ENCODE results near the gene ZMIZ1.

ZMIZ1 gene

GRCh38 chr10:79150444-79150754 is 81.6 kb downstream of the ZMIZ1 start:
- no peak for DNase-seq (ENCODE audit: low spot score)

GRCh38 chr10:79152423-79152817 is 83.7 kb downstream of the ZMIZ1 start:
- DNase-seq (ENCODE audit: low spot score), result no peak

DNA sequence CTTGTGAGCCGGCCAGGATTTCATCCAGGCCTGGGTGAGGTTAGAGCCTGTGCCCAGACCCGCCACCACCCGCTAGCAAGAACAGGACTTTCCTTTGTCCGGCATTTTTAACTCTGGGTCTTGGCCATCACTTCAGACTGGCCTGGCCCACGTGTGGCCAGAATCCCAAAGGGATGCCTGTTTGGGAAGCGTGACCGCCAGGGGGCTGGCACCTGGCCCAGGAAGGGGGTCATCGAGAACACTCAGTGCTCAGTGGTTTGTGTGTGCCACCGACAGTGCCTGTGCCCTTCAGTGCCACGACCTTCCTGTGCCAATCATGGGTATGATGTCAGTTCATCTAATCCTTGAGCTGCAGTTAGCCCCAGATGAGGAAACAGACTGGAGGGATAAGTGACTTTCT is 85.0 kb downstream of the ZMIZ1 start:
- peak; percentile 55 for DNase-seq (ENCODE audit: low spot score)

GRCh38 chr10:79155301-79156081 is 86.7 kb downstream of the ZMIZ1 start:
- DNase-seq (ENCODE audit: low spot score), result no peak

DNA sequence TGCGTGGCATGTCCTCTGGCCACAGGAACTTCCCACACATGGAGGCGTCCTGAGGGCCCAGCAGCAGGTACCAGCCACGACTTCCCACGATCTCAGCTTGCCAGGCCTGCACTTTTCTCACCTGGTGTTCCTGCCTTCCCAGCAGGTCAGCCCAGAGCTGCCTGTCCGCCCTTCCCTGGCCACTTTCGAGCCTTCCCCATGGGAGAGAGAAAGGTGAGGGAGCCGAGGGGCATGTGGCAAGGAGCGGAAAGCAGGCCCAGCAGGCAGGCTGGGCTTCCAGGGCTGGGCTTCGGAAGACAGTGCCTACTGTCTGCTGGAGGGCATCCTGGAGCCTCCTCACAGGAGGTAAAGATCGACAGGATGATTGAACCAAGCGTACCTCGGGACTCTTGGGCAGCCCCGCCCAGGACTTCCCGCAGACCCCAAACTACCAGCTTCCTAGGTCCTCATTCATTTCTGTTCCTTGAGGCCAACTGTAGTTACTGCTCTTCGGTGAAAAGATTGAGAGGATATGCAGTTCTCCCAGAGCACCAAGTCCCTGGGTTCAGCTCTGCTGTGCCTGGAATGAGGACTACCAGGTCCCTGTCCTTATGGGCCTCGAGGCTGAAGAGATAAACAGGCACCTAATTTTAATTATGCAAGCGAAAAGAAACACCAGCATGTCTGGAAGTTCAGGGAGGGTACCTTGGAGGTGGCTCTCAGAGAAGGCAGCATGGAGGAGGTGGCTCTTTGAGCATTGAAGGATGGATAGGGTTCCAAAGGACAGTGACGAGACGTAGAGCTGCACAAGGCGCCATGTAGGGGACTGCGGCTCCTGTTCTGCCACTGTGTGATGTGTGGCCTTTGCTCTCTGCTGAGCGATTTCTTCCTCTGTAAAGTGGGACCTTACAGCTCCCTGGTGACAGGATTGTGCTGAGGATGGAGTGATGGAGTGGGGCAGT is 87.8 kb downstream of the ZMIZ1 start:
- DNase-seq (ENCODE audit: low spot score), result no peak

GRCh38 chr10:79158004-79158340 is 89.2 kb downstream of the ZMIZ1 start:
- no peak for DNase-seq (ENCODE audit: low spot score)

- DNase-seq (ENCODE audit: low spot score), result no peak
Observed at GRCh38 chr10:79158402-79159097, 89.8 kb downstream of the ZMIZ1 start.

GRCh38 chr10:79159141-79159651 is 90.4 kb downstream of the ZMIZ1 start:
- no peak for DNase-seq (ENCODE audit: low spot score)

DNA sequence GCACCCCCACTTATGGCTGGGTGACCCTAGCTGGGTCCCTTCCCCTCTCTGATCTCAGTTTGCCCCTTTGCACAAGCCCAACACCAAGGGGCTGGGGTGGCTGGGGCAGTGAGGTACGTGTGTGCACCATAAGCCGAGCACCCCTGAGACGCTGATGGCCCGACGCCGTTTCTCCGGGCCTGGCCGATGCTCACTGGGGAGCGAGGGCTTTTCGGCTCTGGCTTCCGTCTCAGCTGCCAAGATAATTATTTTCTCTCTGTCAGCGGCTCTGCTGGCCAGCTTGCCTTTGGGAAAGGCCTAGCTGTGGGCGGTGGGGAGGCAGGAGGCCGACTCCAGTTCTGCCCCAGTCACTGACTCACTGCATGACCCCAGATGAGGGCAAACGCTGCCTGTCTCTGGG is 91.0 kb downstream of the ZMIZ1 start:
- no peak for DNase-seq (ENCODE audit: low spot score)

- DNase-seq (ENCODE audit: low spot score), result no peak
Observed at GRCh38 chr10:79160191-79160590, 91.4 kb downstream of the ZMIZ1 start.

GRCh38 chr10:79161557-79161956 is 92.8 kb downstream of the ZMIZ1 start:
- DNase-seq (ENCODE audit: low spot score), result no peak

GRCh38 chr10:79162022-79162421 is 93.3 kb downstream of the ZMIZ1 start:
- DNase-seq (ENCODE audit: low spot score), result no peak

GRCh38 chr10:79162861-79163665 is 94.3 kb downstream of the ZMIZ1 start:
- DNase-seq (ENCODE audit: low spot score), result no peak

DNA sequence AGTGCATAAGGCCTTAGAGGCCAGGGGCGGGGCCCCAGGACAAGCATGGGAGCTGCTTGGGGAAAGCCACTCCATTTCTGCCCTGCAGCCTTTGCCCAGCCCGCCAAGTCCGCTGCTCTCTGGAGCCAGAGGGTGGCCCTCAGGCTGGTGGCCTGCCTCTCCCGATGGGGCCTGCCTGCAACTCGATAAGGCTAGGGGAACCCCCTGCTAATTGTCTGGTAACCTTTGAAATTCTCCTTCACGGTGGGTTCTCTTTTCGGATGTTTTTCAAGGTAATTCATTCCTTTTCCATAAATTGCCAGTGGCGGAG is 94.9 kb downstream of the ZMIZ1 start:
- no peak for DNase-seq (ENCODE audit: low spot score)

DNA sequence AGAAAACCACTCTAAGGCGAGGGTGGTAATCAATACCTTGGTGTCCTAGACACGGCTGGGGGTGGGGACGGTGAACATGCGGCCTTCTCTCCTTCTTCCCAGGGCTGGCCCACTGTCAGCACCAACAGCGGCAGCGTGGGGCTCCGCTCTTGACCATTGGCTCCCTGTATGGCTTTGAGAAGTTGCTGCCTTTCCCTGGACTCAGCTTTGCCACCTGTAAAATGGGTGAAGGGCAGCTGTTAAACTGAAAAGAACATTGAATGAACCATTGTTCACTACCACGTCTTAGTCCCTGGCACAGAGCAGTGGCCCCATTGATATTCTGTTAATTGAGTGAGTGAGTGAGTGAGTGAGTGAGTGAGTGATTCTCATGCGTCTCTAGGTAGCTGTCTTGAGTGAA is 95.3 kb downstream of the ZMIZ1 start:
- DNase-seq (ENCODE audit: low spot score), result no peak

DNA sequence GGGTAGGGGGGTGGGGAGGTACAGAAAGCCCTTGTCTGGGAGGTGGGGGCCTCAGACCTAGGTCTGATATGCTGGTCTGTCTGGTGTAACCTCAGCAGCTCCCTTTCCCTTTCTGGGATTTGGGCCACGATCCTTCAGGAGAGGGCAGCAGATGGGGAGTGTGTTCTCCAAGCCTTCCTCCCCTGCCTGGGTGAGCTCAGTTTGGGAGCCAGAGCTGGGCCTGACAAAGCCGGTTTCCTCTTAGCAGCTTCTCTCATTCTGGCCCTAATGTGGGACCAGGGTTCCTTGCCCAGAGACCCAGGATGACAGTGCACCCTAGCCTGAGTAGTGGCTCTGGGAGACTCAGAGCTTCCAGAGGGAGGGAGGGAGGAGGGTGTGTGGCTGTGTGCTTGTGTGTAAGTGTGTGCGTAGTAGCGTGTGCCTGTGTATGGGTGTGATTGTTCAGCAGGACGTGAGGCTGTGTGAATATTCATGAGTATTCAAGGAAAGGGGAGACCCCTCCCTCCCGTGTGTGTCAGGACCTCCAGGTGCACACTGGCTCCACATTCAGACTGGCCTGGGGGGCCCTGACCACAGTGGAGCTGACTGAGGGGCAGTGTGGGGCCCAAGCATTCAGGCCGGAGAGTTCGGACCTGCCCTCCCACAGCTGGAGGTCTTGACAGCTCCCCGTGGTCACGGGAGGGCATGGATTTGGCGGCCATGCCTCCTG is 96.5 kb downstream of the ZMIZ1 start:
- DNase-seq (ENCODE audit: low spot score), result no peak

DNA sequence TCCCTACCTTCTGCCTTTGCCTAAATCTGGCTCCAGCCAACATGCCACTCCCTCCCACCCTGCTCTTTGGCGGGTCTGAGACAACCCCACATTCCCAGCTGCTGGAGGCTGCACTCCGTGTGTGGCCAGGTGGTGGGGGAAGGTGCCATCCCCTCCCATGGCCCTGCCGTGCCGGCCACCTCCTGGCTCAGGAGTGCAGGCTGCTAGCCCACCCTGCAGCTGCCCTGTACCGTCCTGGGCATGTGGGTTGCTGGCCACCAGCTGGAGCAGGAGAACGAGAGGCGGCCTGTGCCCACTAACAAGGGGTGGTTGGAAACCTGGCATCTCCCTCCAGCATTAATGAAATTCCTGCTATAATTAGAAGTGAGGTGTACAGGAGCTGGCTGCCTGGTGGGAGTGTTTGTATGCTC is 97.6 kb downstream of the ZMIZ1 start:
- no peak for DNase-seq (ENCODE audit: low spot score)

DNA sequence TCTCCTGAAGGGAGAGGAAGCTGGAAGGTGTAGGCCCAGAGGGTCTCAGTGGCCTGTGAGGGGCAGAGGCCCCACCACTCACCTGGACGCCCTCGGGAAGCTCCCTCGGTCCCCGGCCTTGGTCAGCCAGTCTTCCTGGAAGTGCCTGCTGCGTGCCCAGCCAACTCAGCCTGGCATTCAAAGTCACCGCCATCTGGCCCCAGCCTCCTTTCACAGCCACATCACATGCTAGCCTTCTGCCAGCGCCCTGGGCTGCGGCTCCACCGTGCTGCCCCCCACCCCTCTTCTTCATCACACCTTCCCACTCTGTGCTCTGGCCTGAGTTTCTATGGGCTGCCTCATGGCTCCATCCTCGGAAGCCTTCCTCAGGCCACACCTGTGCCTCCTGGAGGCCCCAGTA is 98.0 kb downstream of the ZMIZ1 start:
- no peak for DNase-seq (ENCODE audit: low spot score)

DNA sequence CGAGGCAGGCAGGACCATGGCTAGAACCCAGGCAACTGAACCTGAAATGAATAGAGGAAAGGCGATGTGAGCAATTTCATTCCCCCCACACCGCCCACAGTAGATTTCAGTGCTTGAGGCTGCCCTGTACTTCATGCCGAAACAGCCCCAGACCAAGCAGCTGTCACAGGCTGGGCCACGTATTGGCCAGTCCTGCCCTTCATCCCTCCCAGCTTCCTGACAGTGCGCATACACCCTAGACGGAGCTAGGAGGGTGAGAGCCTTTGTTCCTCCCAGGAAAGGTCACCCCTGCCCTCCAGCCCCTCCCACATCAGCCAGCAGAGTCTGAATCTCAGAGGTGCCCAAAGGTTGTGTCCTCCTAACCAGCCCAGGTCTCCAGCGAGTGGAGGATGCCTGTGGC is 98.8 kb downstream of the ZMIZ1 start:
- DNase-seq (ENCODE audit: low spot score), result no peak

DNA sequence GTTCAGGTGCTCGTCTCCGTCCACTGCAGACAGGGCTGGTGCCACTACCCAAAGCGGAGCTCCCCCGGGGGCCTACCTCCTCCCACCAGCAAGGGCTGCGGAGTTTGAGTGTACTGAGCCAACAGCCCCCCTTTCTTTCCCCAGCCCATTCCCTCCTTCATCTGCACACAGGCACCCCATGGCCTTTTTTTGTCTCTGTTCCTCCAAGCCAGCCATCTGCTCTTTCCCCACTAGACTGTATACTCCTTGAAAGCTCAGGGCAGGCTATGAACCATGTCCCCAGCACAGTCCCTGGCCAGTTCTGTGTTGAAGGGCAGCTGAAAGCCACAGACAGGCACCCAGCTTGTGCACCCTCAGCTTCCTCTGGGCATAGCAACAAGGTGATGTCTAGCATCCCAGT is 99.4 kb downstream of the ZMIZ1 start:
- no peak for DNase-seq (ENCODE audit: low spot score)

- DNase-seq (ENCODE audit: low spot score), result no peak
Observed at GRCh38 chr10:79170226-79170752, 101.5 kb downstream of the ZMIZ1 start.
